ENCODE measurements around the gene CACNB2.

- TF ChIP-seq GATA3 (IDR thresholded peaks at IDR 0.05; ENCODE audit: low read depth, low read length) (no peak), GATA2 (IDR thresholded peaks at IDR 0.05; ENCODE audit: low read depth, low read length) (no peak)
These were observed 405.5 kb downstream of the CACNB2 start for GRCh38 chr10:18545621-18546305.

Measured in SH-SY5Y (cell line).